Measurements from ENCODE around the gene DAPK1.

- no peak for TF ChIP-seq CTCF (conservative IDR thresholded peaks at IDR 0.05 in 1 of 2, IDR thresholded peaks at IDR 0.05 in 1 of 2; ENCODE audit: extremely low read depth in 1 of 2, insufficient read depth in 1 of 2, low read depth in 1 of 2, low read length in 2 of 2)
- TF ChIP-seq EZH2 (IDR thresholded peaks at IDR 0.05; ENCODE audit: borderline replicate concordance, low read length) = no peak
Observed at GRCh38 chr9:87584326-87584725, 86.7 kb downstream of the DAPK1 start.
